ENCODE results near the gene ELAPOR1.

Gene ELAPOR1

GRCh38 chr1:109079240-109079622 lies 34.7 kb upstream of the ELAPOR1 start:
- DNase-seq (ENCODE audit: low read depth) = no peak
- TF ChIP-seq CTCF (conservative IDR thresholded peaks at IDR 0.05; ENCODE audit: low read depth, low read length) = no peak
- H3K4me3 ChIP-seq (ENCODE audit: low read depth, low read length) = no peak overlapping the region

DNA sequence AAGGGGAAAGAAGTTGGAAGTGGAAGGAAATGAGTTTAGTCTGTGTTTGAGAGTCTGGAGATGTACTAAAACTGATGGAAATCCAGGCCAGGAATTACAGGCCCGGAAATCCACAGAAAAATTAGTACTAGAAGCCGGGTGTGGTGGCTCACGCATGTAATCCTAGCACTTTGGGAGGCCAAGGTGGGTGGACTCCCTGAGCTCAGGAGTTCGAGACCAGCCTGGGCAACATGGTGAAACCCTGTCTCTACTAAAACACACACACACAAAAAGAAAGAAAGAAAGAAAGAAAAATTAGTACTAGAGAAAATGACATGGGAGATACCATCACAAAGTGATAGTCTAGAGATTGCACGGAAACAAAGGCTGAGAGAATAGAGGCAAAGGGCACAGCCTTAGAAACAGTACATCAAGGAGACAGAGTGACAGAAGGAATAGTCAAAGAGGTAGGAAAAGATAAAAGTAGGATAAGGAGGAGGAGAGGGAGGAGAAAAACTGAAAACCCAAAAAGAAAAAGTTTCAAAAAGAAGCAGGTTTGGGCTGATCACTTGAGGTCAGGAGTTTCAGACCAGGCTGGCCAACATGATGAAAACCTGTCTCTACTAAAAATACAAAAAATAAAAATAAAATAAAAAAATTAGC lies 33.4 kb upstream of the ELAPOR1 start:
- no peak overlapping the region for H3K4me3 ChIP-seq (ENCODE audit: low read depth, low read length)
- no peak for DNase-seq (ENCODE audit: low read depth)
- TF ChIP-seq CTCF (conservative IDR thresholded peaks at IDR 0.05; ENCODE audit: low read depth, low read length) = no peak

GRCh38 chr1:109083501-109083900 lies 30.4 kb upstream of the ELAPOR1 start:
- no peak for TF ChIP-seq CTCF (conservative IDR thresholded peaks at IDR 0.05; ENCODE audit: low read depth, low read length)
- no peak for DNase-seq (ENCODE audit: low read depth)
- H3K4me3 ChIP-seq (ENCODE audit: low read depth, low read length) = no peak overlapping the region

GRCh38 chr1:109083923-109084322 lies 30.0 kb upstream of the ELAPOR1 start:
- DNase-seq (ENCODE audit: low read depth) = no peak
- H3K4me3 ChIP-seq (ENCODE audit: low read depth, low read length) = no peak overlapping the region
- no peak for TF ChIP-seq CTCF (conservative IDR thresholded peaks at IDR 0.05; ENCODE audit: low read depth, low read length)

DNA sequence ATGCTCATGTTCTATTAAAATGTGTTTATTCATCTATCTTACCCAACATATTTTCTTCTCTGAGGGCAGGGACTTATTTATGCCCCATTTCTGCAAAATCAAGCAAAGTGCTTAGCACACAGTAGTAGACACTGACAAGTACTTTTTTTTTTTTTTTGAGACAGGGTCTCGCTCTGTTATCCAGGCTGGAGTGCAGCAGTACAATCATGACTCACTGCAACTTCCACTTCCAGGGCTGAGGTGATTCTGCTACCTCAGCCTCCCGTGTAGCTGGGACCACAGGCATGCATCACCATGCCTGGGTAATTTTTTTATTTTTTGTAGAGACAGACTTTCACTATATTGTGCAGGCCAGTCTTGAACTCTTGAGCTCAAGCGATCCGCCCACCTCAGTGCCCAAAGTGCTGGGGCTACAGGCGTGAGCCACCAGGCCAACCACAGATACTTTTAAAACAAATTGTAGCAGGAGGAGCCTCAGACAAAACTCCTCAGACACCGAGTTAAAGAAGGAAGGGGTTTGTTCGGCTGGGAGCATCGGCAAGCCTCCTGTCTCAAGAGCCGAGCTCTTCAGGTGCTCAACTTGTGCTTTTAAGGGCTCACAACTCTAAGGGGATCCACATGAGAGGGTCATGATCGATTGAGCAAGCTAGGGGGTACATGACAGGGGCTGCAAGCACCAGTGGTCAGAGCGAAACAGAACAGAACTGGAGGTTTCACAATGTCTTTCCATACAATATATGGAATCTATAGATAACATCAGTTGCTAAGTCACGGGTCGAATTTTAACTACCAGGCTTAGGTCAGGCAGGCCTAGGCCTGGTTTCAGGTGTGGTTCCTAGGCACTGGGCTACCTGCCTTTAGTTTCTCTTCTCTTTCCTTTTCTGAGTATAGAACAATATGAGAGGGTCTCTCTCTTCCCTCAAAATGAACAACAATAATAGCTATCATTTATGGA lies 29.1 kb upstream of the ELAPOR1 start:
- no peak overlapping the region for H3K4me3 ChIP-seq (ENCODE audit: low read depth, low read length)
- DNase-seq (ENCODE audit: low read depth) = peak; percentile 70
- TF ChIP-seq CTCF (conservative IDR thresholded peaks at IDR 0.05; ENCODE audit: low read depth, low read length) = no peak

GRCh38 chr1:109089242-109090015 lies 24.5 kb upstream of the ELAPOR1 start:
- TF ChIP-seq CTCF (conservative IDR thresholded peaks at IDR 0.05; ENCODE audit: low read depth, low read length) = no peak
- H3K4me3 ChIP-seq (ENCODE audit: low read depth, low read length) = no peak overlapping the region
- DNase-seq (ENCODE audit: low read depth) = no peak

Data from choroid plexus epithelial cell (primary cell).